PC-3 (cell line): ENCODE data around the gene MORN5.

ENCODE experiments used
- CTCF ChIP-seq: fragments of 300-600 bp; sonication (generic); conservative IDR thresholded peaks from 2 replicates; pipeline ENCODE4 v1.5.1; 2017; ENCODE audit warnings: antibody characterized with exemption, low read depth, mild to moderate bottlenecking, low read length
- EZH2phosphoT487 ChIP-seq: fragments of 300-600 bp; sonication (generic); IDR thresholded peaks from 2 replicates; pipeline ENCODE4 v1.6.1; 2018; ENCODE audit warnings: mild to moderate bottlenecking, antibody characterized with exemption, low read length, borderline replicate concordance

GRCh38 chr9:122201641-122202040 lies 41.9 kb downstream of the MORN5 start:
- no peak for TF ChIP-seq CTCF
- no peak for TF ChIP-seq EZH2phosphoT487
